HG03108 (cell line): ENCODE results near the gene DPEP1.
"Not testable (repeated sequence)": the region's sequence is repeated elsewhere in the genome, so short reads cannot be mapped to it uniquely, and the experiment has no call there.

ENCODE experiments used
- ATAC-seq: cut with Tn5 transposase; IDR thresholded peaks from one replicate; pipeline ENCODE4 v1.9.1; 2021; ENCODE audit warnings: moderate library complexity; ENCODE audit not compliant: unreplicated experiment

The DPEP1 gene

DNA sequence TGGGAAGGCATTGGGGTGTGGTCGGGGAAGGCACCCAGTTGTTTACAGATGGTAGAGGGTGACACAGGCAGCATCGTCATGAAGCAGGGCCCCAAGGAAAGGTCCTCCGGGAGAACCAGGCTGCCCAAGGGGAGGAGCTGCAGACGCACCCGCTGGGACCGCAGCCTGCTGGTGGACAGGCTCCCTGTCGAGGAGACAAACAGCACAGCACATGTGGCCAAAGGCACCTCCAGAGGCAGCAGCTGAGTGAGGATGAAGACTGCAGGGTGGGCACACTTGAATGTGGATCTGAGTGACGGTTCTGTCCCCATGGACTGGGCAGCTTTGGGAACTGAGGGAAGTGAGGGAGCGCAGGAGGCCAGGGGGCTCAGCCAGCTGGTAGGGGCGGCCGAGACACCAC, 31.7 kb downstream of the DPEP1 start:
- ATAC-seq = no peak

- ATAC-seq = no peak
These were observed 32.8 kb downstream of the DPEP1 start for GRCh38 chr16:89646270-89646669.

DNA sequence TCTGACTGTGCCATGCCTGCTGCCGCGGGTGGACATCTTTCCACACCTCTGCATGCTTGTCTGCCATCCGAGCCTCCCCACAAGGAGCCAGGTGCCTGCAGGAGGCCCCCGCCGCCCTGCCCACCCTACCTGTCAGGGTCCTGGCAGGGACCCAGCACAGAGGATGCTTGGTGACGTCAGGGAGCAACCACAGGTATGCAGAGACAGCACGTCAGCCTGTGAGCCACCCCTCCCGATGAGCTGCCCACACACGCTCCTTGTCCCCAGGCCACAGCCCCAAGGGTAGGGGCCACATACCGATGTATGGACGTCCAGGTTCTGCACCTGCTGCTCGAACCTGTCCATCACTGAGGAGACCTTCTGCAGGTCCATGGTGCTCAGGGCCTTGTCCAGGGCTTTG, 33.5 kb downstream of the DPEP1 start:
- no peak for ATAC-seq

DNA sequence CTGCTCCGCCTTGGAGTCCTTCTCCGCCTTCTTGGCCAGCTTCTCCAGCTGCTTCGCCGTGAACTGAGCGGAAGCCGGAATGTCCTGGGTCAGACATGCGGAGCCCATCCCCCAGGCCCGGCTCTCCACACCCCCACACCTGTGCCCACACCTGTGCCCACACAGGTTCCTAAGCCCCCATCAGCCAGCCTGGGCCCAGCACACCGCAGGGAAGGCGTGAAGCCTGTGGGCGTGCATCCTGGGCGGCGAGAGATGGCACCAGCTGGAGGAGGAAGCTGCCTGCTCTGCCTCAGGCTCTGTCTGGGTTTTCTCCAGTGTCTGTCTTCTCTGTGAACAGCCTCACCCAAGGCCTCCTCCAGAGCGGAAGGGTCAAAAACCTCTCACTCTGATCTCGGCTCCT, 38.1 kb downstream of the DPEP1 start:
- no peak for ATAC-seq

DNA sequence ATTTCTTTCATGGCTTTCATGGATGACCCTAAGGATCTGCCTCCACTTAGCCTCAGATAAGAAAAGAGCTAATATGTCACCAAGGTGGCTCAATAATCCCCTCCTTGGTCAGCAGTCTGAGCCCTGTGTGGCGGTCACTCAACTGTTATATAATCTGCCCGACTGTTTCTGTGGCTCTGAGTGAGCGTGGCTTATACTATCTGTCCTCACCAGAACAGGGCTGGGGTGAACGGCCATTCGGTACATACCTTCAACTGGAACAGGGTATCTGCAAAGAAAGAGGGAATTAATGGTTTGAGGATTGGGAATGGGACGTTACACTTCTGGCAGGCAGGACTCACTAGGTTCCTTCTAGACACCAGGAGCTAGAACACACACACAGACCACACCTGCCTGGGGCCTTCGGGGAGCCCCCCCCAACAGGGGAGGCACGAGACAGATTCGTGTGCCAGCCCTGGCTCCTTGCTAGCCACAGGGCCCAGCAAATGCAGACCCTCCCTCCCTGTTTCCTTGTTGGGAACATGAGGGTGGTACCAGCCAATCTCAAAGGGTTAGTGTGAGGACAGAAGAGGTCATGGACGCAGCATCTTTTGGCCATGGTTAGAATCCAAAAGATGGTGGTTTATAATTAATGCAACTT, 40.3 kb downstream of the DPEP1 start:
- no peak for ATAC-seq

DNA sequence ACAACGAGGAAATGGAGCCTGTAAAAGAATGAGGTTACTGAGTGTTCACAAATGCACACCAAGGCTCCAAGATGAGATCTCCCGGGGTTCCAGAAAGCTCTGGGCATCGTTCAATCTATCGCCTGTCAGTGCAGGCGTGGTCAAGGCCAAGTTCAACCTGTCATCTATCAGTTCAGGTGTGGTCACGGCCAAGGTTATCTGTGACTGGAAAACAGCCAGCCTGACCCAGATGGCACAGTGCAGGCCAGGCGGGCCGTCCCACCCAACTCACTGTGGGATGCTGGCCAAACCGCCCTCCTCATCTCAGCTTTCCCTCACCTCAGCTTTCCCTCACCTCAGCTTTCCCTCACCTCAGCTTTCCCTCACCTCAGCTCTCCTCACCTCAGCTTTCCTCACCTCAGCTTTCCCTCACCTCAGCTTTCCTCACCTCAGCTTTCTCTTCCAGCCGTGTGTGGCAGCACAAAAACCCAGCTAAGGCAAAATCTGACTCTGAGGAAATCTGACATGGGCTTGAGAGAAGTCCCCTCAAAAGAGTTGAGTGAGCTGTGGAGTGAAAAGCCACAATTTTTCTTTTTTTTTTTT, 41.7 kb downstream of the DPEP1 start:
- no peak for ATAC-seq

DNA sequence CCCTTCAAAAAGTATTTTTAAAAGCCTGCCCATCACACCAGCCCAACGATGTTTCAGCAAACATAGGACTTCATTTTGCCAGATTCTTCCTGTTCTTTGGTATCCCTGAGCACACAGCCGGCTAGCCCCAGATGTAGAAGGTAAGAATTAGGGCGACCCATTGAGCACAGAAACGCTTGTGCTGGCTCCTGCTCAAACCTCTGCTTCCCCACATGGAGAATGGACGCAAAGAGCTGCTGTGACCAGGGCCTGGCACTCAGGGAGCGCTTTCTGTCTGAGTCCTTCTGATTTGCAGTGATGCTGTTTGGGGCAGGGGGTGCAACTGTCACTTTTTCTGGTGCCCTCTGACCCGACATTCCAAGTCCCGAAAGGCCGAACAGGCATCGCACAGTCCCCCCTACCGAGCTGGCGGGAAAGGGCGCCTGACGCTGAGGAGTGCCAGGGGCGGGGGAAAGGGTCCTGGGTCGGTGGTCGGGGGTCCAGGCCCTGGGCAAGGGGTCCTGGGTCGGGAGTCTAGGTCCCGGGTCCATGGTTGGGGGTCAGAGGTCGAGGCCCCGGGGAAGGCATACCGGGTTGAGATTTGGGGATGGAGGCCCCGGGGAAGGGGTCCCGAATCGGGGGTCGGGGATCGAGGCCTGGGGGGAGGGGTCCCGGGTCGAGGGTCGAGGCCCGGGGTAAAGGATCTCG, 43.1 kb downstream of the DPEP1 start:
- ATAC-seq = no peak

- ATAC-seq = peak; percentile 90
These were observed 44.2 kb downstream of the DPEP1 start, which contains the start of the genes CHMP1A and SPATA33 for GRCh38 chr16:89657442-89658220. CHMP1A (minus strand) TSS chr16:89657708; CDS start chr16:89657588, 120 bp downstream. SPATA33 (plus strand) TSS chr16:89657836; CDS start chr16:89657912, 76 bp downstream.

GRCh38 chr16:89658221-89658879, 44.9 kb downstream of the DPEP1 start:
- ATAC-seq = no peak

- ATAC-seq = no peak
These were observed 46.7 kb downstream of the DPEP1 start for GRCh38 chr16:89660146-89660545.

GRCh38 chr16:89661215-89661614, 47.8 kb downstream of the DPEP1 start:
- no peak for ATAC-seq

DNA sequence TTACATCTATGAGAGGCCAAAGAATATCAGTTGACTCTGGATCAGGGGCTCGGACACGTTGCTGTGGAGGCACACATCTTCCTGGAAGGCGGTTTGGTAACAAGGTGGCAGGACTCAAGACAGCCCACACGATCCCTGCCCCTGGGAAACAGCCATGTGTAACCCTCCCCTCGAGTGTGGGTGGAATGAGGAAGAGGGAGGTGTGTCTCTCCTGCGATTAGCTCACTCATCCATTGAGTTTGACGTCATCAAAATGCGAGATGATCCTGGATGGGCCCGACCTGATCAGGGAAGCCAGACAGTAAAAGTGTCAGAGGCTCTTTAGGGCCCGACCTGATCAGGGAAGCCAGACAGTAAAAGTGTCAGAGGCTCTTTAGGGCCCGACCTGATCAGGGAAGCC, 50.8 kb downstream of the DPEP1 start:
- ATAC-seq = not testable (repeated sequence)

- ATAC-seq = not testable (repeated sequence)
These were observed 53.6 kb downstream of the DPEP1 start for GRCh38 chr16:89667000-89667399.

DNA sequence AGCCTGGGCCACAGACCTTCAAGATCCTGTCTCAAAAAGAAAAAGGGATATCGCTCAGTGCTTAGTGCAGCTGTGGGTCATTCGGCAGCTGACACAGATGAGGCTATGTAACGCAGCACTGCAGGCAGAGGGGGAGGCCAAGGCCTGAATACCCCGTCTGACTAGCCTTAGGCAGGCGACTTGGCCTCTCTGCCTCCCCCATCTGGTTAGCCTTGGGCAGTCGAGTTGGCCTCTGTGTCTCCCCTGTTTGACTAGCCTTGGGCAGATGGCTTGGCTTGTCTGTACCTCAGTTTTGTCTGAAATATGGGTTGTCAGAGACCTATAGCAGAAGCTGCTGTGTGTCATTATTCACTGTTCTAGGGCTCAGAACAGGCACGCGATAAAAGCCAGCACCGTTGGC, 54.2 kb downstream of the DPEP1 start:
- no peak for ATAC-seq

- ATAC-seq = no peak
These were observed 55.3 kb downstream of the DPEP1 start for GRCh38 chr16:89668790-89669158.

GRCh38 chr16:89669755-89670154, 56.3 kb downstream of the DPEP1 start:
- ATAC-seq = no peak

DNA sequence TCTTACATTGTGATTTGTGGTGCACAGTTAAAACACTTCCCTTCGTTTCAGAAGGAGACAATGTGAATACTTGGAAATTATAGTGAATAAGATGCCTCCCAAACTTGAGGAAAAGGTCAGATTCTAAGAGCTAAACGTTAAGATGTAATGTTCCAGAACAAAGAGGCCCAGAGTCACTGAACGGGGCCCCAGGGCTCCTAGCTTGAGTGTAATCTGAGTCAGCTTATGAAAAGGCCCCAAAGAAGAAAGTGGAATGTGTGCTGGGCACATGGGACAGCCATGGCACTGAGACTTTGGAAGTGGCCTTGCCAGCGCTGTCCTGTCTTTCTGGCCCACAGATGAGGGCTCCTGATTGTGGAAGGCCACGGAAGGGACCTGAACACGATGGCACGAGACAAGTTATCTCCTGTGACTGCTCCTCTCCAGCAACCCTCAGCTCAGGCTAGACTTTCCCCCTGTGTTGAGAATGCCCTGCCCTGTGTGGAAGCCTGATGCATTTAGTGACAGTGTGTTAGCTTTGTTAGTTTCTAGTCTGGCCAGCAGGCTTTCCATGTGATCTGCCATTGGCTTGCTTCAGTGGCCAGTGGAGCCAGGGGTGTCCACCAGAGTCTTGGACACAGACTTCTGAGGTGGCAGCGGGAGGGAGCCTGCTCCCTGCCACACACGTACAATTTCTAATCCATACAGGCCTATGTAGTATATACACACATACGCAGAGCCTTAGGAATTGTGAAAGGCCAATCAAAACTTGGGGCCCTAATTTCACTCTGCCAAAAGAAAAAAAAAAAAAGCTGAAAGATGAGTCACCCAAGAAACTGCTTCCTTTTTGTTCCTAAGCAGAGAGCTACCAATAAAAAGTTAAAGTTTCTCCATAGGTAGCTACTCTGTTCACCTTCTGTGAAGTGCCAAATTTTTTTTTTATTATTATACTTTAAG, 57.3 kb downstream of the DPEP1 start:
- no peak for ATAC-seq

DNA sequence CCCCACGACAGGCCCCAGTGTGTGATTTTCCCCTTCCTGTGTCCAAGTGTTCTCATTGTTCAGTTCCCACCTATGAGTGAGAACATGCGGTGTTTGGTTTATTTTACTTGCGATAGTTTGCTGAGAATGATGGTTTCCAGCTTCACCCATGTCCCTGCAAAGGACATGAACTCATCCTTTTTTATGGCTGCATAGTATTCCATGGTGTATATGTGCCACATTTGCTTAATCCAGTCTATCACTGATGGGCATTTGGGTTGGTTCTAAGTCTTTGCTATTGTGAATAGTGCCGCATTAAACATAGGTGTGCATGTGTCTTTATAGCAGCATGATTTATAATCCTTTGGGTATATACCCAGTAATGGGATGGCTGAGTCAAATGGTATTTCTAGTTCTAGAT, 58.1 kb downstream of the DPEP1 start:
- not testable (repeated sequence) for ATAC-seq

- no peak for ATAC-seq
These were observed 58.9 kb downstream of the DPEP1 start for GRCh38 chr16:89672177-89672941.
